Gastrocnemius medialis (tissue), 4 donors: ENCODE data around the gene DCAF6. TPM values are rescaled to one million over a fixed set of nuclear protein-coding genes. Genes with fewer than 3 reads are reported as not detected.
"Not testable (repeated sequence)": the region's sequence is repeated elsewhere in the genome, so short reads cannot be mapped to it uniquely, and the experiment has no call there.

Experiments used
- ATAC-seq, 2 donors: fragments of 150-250 bp; one replicate each; pipeline ENCODE4 v1.9.1; 2016
- DNase-seq, 2 donors: peaks; one replicate each; pipeline ENCODE4 v3.0.0-alpha.2; 2019
- H3K27ac ChIP-seq, 4 donors: fragments of 200-600 bp; sonication (generic); 1 replicate in 1 of 4; 2 replicates in 3 of 4; pipeline ENCODE4 v1.5.1; 2016 to 2018; ENCODE audit warnings: mild to moderate bottlenecking in 2 of 4, moderate library complexity in 1 of 4
- H3K27me3 ChIP-seq, 3 donors: fragments of 200-600 bp; sonication (generic) in 2 of 3; 1 replicate in 1 of 3; 2 replicates in 2 of 3; pipeline versions ENCODE4 v1.5.1 to v1.6.0; 2016 to 2019; ENCODE audit warnings: mild to moderate bottlenecking in 1 of 3, moderate library complexity in 1 of 3
- H3K36me3 ChIP-seq, 2 donors: fragments of 200-600 bp; sonication (generic) in 1 of 2; one replicate each; pipeline ENCODE4 v1.5.1; 2017 to 2018
- H3K4me1 ChIP-seq, 2 donors: fragments of 200-600 bp; sonication (generic) in 1 of 2; one replicate each; pipeline ENCODE4 v1.5.1; 2016 to 2017; ENCODE audit warnings: mild to moderate bottlenecking in 2 of 2
- H3K4me3 ChIP-seq, 4 donors: fragments of 200-600 bp; sonication (generic) in 3 of 4; 1 replicate in 1 of 4; 2 replicates in 3 of 4; pipeline ENCODE4 v1.5.1; 2016 to 2019; ENCODE audit warnings: mild to moderate bottlenecking in 2 of 4
- H3K9me3 ChIP-seq, 3 donors: fragments of 200-600 bp; sonication (generic) in 2 of 3; 1 replicate in 1 of 3; 2 replicates in 2 of 3; pipeline ENCODE4 v1.5.1; 2016 to 2019
- POLR2A ChIP-seq, 2 donors: fragments of 450-650 bp; IDR thresholded peaks; one replicate each; pipeline ENCODE4 v1.6.1; 2017; ENCODE audit warnings: antibody characterized with exemption in 2 of 2, mild to moderate bottlenecking in 2 of 2, moderate library complexity in 2 of 2
- in situ Hi-C, 4 donors: fragments of 200-750 bp; cut with MboI; loops; one replicate each; pipeline versions ENCODE4 v1.15.0 to v1.8.0; 2017; ENCODE audit warnings: low sequenced_read_pairs in 4 of 4
- intact Hi-C: fragments of 100-400 bp; cut with DNase I; formaldehyde crosslinking; loops from one replicate; pipeline ENCODE4 v1.15.1; 2023; ENCODE audit warnings: low total_unique reads
- total RNA-seq, 4 donors: library from RNA; depleted of rRNA; stranded (reverse); fragments of >200 nt; gene quantifications; one replicate each; pipeline versions ENCODE4 v1.1.0 to v1.2.3, GENCODE V29; 2016
- TF ChIP-seq, protein P1 (sequence below), 5 experiments: fragments of 450-650 bp in 3 of 5; fragments of 200-600 bp in 2 of 5; sonication (generic) in 2 of 5; IDR thresholded peaks in 4 of 5; conservative IDR thresholded peaks in 1 of 5; 1 replicate in 4 of 5; 2 replicates in 1 of 5; pipeline ENCODE4 v1.5.1; 2016 to 2019; ENCODE audit warnings: antibody characterized with exemption in 5 of 5, mild to moderate bottlenecking in 3 of 5, moderate library complexity in 3 of 5

DCAF6 gene
- total RNA-seq, 4 donors from 2014 or later = 365 to 466 (median 389) TPM

GRCh38 chr1:168053681-168054080 lies 117.2 kb downstream of the DCAF6 start:
- H3K4me3 ChIP-seq = no peak overlapping the region
- ATAC-seq (peak; percentile 78 to 83), DNase-seq (peak; percentile 9 to 38)
- in situ Hi-C loops = no loop called here
- H3K27me3 ChIP-seq = no peaks in the 10 kb centered on the region
- intact Hi-C loops = loop anchor here (5.0 kb wide), 1 partner anchor 116 kb away; the partner anchor contains the start of genes DCAF6 and MPC2
- H3K36me3 ChIP-seq = no peaks in the 10 kb centered on the region
- H3K27ac ChIP-seq = peak overlapping the region; percentile 69 to 76 (median 74)
- H3K4me1 ChIP-seq = peaks cover 35 to 49% of the 10 kb centered on the region in 2 donors
- no peaks in the 10 kb centered on the region for H3K9me3 ChIP-seq
- TF ChIP-seq POLR2A (IDR thresholded peaks at IDR 0.05) = no peak
- TF ChIP-seq, protein P1, sequence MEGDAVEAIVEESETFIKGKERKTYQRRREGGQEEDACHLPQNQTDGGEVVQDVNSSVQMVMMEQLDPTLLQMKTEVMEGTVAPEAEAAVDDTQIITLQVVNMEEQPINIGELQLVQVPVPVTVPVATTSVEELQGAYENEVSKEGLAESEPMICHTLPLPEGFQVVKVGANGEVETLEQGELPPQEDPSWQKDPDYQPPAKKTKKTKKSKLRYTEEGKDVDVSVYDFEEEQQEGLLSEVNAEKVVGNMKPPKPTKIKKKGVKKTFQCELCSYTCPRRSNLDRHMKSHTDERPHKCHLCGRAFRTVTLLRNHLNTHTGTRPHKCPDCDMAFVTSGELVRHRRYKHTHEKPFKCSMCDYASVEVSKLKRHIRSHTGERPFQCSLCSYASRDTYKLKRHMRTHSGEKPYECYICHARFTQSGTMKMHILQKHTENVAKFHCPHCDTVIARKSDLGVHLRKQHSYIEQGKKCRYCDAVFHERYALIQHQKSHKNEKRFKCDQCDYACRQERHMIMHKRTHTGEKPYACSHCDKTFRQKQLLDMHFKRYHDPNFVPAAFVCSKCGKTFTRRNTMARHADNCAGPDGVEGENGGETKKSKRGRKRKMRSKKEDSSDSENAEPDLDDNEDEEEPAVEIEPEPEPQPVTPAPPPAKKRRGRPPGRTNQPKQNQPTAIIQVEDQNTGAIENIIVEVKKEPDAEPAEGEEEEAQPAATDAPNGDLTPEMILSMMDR (IDR thresholded peaks at IDR 0.05 in 4 of 5, conservative IDR thresholded peaks at IDR 0.05 in 1 of 5) = no peak

- H3K27me3 ChIP-seq = no peaks in the 10 kb centered on the region
- no peak for TF ChIP-seq POLR2A (IDR thresholded peaks at IDR 0.05)
- TF ChIP-seq, protein P1 (IDR thresholded peaks at IDR 0.05 in 4 of 5, conservative IDR thresholded peaks at IDR 0.05 in 1 of 5) = no peak
- no peak overlapping the region for H3K4me3 ChIP-seq
- no peaks in the 10 kb centered on the region for H3K36me3 ChIP-seq
- DNase-seq = peak; percentile 27 to 55
- in situ Hi-C loops = no loop called here
- no peaks in the 10 kb centered on the region for H3K9me3 ChIP-seq
- peak; percentile 80 to 93 for ATAC-seq
- H3K4me1 ChIP-seq = peaks cover 35 to 49% of the 10 kb centered on the region in 2 donors
- intact Hi-C loops = loop anchor here (5.0 kb wide), 1 partner anchor 117 kb away; the partner anchor contains the start of genes DCAF6 and MPC2
- peak overlapping the region; percentile 69 to 76 (median 74) for H3K27ac ChIP-seq
Measured at GRCh38 chr1:168054117-168054516, 117.6 kb downstream of the DCAF6 start.

DNA sequence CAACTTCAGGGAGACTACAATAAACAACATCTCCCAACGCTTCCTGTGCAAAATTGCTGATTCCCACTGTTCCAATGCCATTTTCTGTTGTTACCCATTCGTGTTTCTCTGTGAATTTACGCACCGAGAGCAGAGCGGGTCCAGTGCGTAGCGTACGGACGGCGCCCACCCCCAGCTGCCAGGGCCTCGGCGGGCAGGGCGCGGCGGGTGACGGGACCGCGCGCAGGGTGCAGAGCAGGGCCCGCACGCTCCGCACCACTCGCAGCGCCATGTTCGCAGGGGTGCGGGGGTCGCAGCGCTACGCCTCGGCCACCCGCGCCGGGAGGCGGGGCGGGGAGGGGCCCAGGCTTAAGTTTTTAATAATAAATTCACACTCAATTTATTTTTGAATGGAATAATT lies 119.7 kb downstream of the DCAF6 start:
- H3K27me3 ChIP-seq, H3K9me3 ChIP-seq, DNase-seq, in situ Hi-C loops, intact Hi-C loops, H3K27ac ChIP-seq, H3K36me3 ChIP-seq, H3K4me3 ChIP-seq, ATAC-seq: not testable (repeated sequence)
- H3K4me1 ChIP-seq = peaks cover 23 to 35% of the 10 kb centered on the region in 2 donors

GRCh38 chr1:168057355-168057754 lies 120.9 kb downstream of the DCAF6 start:
- H3K27me3 ChIP-seq = no peaks in the 10 kb centered on the region
- no peak for DNase-seq
- intact Hi-C loops = no loop called here
- no peak overlapping the region for H3K4me3 ChIP-seq
- TF ChIP-seq, protein P1 (IDR thresholded peaks at IDR 0.05 in 4 of 5, conservative IDR thresholded peaks at IDR 0.05 in 1 of 5) = no peak
- no peak for TF ChIP-seq POLR2A (IDR thresholded peaks at IDR 0.05)
- no peaks in the 10 kb centered on the region for H3K9me3 ChIP-seq
- no peak for ATAC-seq
- H3K4me1 ChIP-seq = peaks cover 20 to 24% of the 10 kb centered on the region in 2 donors
- in situ Hi-C loops = no loop called here
- H3K27ac ChIP-seq = no peak overlapping the region
- no peaks in the 10 kb centered on the region for H3K36me3 ChIP-seq

DNA sequence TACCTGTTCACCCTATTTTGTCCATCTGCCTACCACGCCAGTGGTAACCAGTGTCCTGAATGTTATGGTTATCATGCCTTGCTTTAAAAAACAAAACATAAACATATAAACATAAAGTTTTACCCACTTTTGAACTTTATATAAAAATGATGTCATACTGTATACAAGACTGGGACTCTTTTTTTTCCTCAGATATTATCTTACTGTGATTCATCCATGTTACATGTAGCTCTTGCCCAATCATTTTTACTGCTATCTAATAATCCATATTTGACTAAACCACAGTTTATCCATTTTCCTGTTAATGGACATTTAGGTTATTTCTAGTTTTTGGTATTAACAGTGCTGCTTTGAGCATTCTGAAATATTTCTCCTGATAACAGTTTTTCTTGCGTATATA lies 121.4 kb downstream of the DCAF6 start:
- no peak overlapping the region for H3K27ac ChIP-seq
- in situ Hi-C loops = no loop called here
- TF ChIP-seq, protein P1 (IDR thresholded peaks at IDR 0.05 in 4 of 5, conservative IDR thresholded peaks at IDR 0.05 in 1 of 5) = no peak
- TF ChIP-seq POLR2A (IDR thresholded peaks at IDR 0.05) = no peak
- ATAC-seq (no peak), DNase-seq (no peak)
- H3K36me3 ChIP-seq = no peaks in the 10 kb centered on the region
- H3K4me1 ChIP-seq = peaks cover 14 to 18% of the 10 kb centered on the region in 2 donors
- intact Hi-C loops = loop anchor here (2.0 kb wide), 1 partner anchor 17 kb away; no protein-coding TSS in a partner anchor
- no peaks in the 10 kb centered on the region for H3K9me3 ChIP-seq
- H3K4me3 ChIP-seq = no peak overlapping the region
- H3K27me3 ChIP-seq = no peaks in the 10 kb centered on the region
